Lower lobe of right lung (tissue), 2 donors: ENCODE data around the gene HIC2. TPM values are rescaled to one million over a fixed set of nuclear protein-coding genes. Genes with fewer than 3 reads are reported as not detected.
A peak's percentile ranks its signal among the peaks of the same experiment; 100 is the strongest.
"Not testable (repeated sequence)": the region's sequence is repeated elsewhere in the genome, so short reads cannot be mapped to it uniquely, and the experiment has no call there.

ENCODE experiments used
- ATAC-seq, 2 donors: fragments of 200-7000 bp; cut with Tn5 transposase; one replicate each; pipeline ENCODE4 v1.9.1; 2020 to 2022; ENCODE audit warnings: mild to moderate bottlenecking in 2 of 2, moderate library complexity in 2 of 2
- DNase-seq: peaks from one replicate; pipeline ENCODE4 v3.0.0-alpha.2; 2020
- H3K27ac ChIP-seq: fragments of 200-600 bp; one replicate; pipeline ENCODE4 v1.8.0; 2022
- H3K27me3 ChIP-seq: fragments of 200-600 bp; one replicate; pipeline ENCODE4 v1.8.0; 2022; ENCODE audit warnings: low read depth
- H3K36me3 ChIP-seq: fragments of 200-600 bp; one replicate; pipeline ENCODE4 v1.8.0; 2022; ENCODE audit warnings: mild to moderate bottlenecking
- H3K4me1 ChIP-seq: fragments of 200-600 bp; one replicate; pipeline ENCODE4 v1.8.0; 2022
- H3K4me3 ChIP-seq: fragments of 200-600 bp; one replicate; pipeline ENCODE4 v1.8.0; 2022; ENCODE audit warnings: mild to moderate bottlenecking
- H3K9me3 ChIP-seq: fragments of 200-600 bp; one replicate; pipeline ENCODE4 v1.8.0; 2022
- intact Hi-C: fragments of 100-400 bp; cut with DNase I; formaldehyde crosslinking; loops from one replicate; pipeline ENCODE4 v1.11.0; 2022
- long read RNA-seq: library from polyadenylated mRNA; unstranded; transcript quantifications from one replicate; pipeline ENCODE4 v2.0.0, GENCODE V29; 2021
- total RNA-seq: library from RNA; stranded (reverse); fragmentation: NEBNext Ultra II Directional; extraction: Animal tissue kit (Norgen Biotek cat#: 25700); gene quantifications from one replicate; pipeline ENCODE4 v1.2.1, GENCODE V29; 2021
- donor health status: DM: no; HTN: yes; CAD: no; lungs with severe emphysema.

Gene HIC2, protein sequence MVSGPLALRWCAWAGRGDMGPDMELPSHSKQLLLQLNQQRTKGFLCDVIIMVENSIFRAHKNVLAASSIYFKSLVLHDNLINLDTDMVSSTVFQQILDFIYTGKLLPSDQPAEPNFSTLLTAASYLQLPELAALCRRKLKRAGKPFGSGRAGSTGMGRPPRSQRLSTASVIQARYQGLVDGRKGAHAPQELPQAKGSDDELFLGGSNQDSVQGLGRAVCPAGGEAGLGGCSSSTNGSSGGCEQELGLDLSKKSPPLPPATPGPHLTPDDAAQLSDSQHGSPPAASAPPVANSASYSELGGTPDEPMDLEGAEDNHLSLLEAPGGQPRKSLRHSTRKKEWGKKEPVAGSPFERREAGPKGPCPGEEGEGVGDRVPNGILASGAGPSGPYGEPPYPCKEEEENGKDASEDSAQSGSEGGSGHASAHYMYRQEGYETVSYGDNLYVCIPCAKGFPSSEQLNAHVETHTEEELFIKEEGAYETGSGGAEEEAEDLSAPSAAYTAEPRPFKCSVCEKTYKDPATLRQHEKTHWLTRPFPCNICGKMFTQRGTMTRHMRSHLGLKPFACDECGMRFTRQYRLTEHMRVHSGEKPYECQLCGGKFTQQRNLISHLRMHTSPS
- 5.7 TPM for total RNA-seq
- long read RNA-seq, partial matches to known transcripts: 4 of 11 reads
- long read RNA-seq, other reads (novel, unspliced or antisense): 7 of 11 reads

- intact Hi-C loops: not testable (repeated sequence)
- peak; percentile 96 for ATAC-seq
- H3K4me3 ChIP-seq: peak within 1 kb of the TSS; percentile 54
Observed at GRCh38 chr22:21417227-21417746, at the start of gene HIC2. HIC2 (plus strand) TSS chr22:21417371; CDS start chr22:21442832, 25,461 bp downstream.

DNA sequence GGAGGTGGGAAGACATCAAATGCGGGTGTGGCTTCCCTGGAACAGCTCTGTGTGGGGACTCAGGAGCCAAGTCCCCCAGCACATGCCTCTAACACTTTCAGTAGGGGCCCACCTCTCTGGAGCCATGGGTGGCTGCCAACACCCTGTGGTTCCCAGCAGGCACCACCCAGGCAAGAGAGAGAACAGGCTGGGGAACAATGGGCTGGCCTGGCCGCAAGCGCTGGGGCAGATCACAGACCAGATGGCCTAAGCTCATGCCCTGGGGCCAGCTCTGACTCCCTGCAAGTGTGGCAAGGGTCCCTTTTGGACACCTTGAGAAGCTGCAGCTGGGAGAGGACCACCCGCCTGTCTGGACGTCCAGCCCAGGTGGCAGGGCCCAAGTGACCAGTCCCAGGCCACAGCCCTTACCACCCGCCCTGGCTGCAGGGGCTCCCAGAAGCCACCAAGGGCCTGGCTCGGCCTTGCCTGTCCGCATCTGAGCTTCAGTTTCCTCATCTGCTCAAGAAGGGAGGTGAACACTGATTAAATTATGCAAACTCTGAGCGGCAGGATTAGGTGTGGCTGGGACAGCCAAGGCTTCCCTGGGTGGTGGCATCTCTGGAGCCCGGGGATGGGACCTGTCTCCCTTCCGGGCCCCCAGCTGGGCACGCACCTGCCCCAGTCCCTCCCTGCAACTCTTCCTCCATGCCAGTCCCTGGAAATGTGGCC is 48.4 kb upstream of the HIC2 start:
- H3K9me3 ChIP-seq, ATAC-seq, H3K27ac ChIP-seq, H3K27me3 ChIP-seq, H3K4me1 ChIP-seq, intact Hi-C loops, H3K36me3 ChIP-seq, H3K4me3 ChIP-seq, DNase-seq: not testable (repeated sequence)

More at GRCh38 chr22:21417227-21417746, at the start of gene HIC2:
- H3K9me3 ChIP-seq, H3K4me1 ChIP-seq, DNase-seq, H3K27ac ChIP-seq, H3K36me3 ChIP-seq, H3K27me3 ChIP-seq: not testable (repeated sequence)

DNA sequence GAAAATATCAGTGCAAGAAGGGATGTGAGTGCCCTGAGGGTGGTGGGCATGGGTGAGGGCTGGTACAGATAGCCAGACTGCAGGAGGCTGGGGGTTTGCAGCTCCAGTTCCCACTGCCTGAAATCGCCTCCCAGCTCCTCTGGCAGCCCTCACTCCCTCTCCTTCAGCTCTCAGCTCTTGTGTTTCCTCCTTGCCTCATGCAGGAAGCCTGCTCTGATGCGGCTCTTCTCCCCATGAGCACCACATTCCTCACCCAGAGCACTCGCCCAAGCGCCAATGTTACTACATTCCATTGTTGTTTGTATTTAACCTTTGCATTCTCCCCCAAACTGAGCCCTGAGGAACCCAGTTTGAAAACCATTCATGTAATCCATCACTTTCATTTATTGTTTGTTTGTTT is 41.3 kb upstream of the HIC2 start:
- H3K27me3 ChIP-seq, DNase-seq, intact Hi-C loops, H3K27ac ChIP-seq, H3K36me3 ChIP-seq, H3K4me3 ChIP-seq, H3K4me1 ChIP-seq, H3K9me3 ChIP-seq: not testable (repeated sequence)
- ATAC-seq: peak in 1 of 2 donors; percentile 65

DNA sequence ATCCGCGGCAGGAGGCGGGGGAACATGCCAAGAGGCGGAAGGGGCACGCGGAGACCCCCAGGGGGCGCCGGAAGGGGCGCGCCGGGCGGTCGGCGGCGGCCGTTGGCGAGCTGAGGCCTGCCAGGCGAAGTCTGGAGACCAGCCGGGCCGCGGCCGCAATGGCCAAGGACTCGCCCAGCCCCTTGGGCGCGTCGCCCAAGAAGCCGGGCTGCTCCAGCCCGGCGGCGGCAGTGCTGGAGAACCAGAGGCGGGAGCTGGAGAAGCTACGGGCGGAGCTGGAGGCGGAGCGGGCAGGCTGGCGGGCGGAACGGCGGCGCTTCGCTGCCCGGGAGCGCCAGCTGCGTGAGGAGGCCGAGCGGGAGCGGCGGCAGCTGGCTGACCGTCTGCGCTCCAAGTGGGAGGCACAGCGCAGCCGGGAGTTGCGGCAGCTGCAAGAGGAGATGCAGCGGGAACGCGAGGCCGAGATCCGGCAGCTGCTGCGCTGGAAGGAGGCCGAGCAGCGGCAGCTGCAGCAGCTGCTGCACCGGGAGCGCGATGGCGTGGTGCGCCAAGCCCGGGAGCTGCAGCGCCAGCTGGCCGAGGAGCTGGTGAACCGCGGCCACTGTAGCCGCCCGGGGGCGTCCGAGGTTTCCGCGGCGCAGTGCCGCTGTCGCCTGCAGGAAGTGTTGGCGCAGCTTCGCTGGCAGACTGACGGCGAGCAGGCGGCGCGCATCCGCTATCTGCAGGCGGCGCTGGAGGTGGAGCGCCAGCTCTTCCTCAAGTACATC is 33.3 kb upstream of the HIC2 start, which contains the start of gene RIMBP3B:
RIMBP3B (plus strand) TSS at position 51 of the 767 bp plus-strand sequence; CDS start at position 159, 108 bp downstream.
- H3K27ac ChIP-seq: not testable (repeated sequence)

DNA sequence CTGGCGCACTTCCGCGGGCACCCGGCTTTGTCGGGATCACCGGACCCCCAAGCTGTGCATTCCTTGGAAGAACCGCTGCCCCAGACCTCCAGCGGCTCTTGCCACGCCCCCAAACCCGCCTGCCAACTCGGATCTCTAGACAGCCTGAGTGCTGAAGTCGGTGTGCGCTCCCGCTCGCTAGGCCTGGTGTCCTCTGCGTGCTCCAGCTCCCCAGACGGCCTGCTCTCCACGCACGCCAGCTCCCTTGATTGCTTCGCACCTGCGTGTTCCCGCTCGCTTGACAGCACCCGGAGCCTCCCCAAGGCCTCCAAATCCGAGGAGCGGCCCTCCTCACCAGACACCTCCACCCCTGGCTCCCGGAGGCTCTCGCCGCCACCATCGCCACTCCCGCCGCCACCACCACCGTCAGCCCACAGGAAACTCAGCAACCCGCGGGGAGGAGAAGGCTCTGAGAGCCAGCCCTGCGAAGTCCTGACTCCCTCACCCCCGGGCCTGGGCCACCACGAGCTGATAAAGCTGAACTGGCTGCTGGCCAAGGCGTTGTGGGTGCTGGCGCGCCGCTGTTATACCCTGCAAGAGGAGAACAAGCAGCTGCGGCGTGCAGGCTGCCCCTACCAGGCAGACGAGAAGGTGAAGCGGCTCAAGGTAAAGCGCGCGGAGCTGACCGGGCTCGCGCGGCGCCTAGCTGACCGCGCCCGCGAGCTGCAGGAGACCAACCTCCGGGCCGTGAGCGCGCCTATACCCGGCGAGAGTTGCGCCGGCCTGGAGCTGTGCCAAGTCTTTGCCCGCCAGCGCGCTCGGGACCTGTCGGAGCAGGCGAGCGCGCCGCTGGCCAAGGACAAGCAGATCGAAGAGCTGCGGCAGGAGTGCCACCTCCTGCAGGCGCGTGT is 32.5 kb upstream of the HIC2 start:
- H3K4me3 ChIP-seq, DNase-seq, H3K4me1 ChIP-seq, H3K27me3 ChIP-seq, H3K27ac ChIP-seq, H3K9me3 ChIP-seq, H3K36me3 ChIP-seq, intact Hi-C loops: not testable (repeated sequence)
- ATAC-seq: peak; percentile 70 to 71

More for the DNA sequence above, 33.3 kb upstream of the HIC2 start, which contains the start of gene RIMBP3B:
- H3K4me3 ChIP-seq, intact Hi-C loops, H3K9me3 ChIP-seq, DNase-seq, H3K4me1 ChIP-seq, H3K36me3 ChIP-seq, H3K27me3 ChIP-seq: not testable (repeated sequence)
- peak; percentile 85 to 89 for ATAC-seq

DNA sequence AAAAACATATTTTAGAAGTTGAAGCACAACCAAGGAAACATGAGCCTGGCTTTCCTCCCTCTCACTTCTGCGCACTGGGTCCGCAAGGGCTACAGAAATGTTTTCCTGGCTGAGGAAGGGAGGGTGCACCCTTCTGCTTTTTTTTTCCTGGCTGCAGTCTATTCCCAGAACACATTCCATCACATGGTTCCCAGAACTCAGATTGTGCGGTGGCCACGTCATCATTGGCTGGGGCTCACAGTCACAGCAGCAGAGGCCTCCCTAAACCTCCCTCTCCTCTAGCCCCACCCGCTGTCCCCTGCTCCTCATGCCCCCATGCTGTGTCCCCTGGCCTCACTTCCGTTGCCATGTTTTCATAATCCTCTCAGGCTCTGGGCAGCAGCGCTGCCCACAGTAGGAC is 27.7 kb upstream of the HIC2 start:
- H3K4me3 ChIP-seq, H3K27me3 ChIP-seq, H3K36me3 ChIP-seq, DNase-seq, H3K4me1 ChIP-seq, H3K27ac ChIP-seq, H3K9me3 ChIP-seq, intact Hi-C loops: not testable (repeated sequence)
- peak in 1 of 2 donors; percentile 20 for ATAC-seq

DNA sequence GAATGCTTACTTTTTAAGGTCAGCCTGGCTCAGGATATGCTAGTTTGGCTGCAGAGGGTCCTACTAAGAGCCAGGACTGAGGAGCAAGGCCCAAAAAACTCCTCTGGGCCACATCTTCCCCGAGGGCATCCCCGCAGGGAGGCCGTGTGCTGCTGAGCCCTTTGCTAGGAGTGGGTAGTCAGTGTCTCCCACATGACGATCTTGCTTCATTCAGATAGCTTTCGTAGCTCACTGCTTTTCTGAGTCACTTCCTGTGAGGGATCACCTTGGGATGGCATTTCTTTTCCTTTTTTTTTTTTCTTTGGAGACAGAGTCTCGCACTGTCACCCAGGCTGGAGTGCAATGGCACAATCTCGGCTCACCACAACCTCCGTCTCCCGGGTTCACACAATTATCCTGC is 27.2 kb upstream of the HIC2 start:
- H3K4me1 ChIP-seq, H3K27me3 ChIP-seq, H3K9me3 ChIP-seq, intact Hi-C loops, H3K4me3 ChIP-seq, DNase-seq, H3K27ac ChIP-seq, H3K36me3 ChIP-seq: not testable (repeated sequence)
- ATAC-seq: peak in 1 of 2 donors; percentile 49

DNA sequence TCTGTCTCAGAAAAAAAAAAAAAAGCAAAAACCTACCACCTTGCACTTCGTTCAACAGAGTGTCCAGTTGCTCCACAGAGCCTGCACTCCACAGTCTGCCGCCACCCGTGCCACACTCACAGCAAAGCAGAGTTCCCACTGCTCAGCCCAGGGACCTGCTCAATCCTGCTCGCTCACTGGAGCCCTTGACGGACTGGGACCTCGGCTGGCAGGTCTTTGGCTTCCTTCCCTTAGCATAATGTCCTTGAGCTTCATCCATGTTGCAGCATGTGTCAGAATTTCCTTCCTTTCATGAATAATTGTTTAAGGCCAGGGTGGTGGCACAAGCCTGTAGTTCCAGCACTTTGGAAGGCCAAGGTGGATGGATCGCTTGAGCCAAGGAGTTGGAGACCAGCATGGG is 22.6 kb upstream of the HIC2 start:
- DNase-seq, ATAC-seq, intact Hi-C loops: not testable (repeated sequence)

DNA sequence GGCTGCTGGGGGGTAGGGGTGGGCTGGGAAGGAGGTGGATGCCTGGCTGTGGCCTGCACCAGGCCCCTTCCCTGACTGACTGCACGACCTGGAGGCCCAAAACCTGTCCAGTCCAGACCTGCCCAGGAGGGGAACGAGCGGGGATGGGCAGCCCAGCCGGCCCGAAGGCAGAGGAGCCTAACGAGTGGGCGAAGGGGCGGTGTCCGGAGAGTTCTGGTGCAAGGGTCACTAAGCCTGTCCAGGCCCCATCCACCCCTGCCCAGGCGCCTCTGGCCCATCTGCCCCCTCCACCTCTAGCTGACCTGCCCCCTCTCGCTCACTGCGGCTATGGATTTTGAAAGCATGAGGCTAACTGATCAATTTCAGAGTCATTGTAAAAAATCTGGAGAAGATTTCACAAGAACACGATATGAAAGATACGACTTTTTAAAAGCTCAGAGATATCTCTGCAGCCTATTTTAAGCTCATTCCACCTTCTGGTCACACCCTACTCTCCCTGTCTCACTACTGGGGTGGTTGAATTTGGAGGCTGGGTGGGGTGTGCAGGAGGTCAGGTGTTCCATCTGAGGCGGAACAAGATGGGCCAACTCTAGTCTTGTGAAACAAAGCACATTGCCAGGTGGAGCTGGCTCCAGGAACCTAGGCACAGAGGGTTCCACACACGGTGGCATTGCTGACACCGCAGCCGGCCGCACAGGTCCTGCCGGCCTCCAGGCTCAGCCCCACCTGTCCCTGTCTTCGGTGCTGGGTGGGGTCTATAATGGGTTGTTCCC is 15.8 kb upstream of the HIC2 start:
- H3K4me1 ChIP-seq, H3K27ac ChIP-seq, H3K4me3 ChIP-seq, H3K27me3 ChIP-seq, intact Hi-C loops, DNase-seq, H3K36me3 ChIP-seq, H3K9me3 ChIP-seq: not testable (repeated sequence)
- ATAC-seq: peak in 1 of 2 donors; percentile 26

More for the DNA sequence above, 22.6 kb upstream of the HIC2 start:
- not testable (repeated sequence) for H3K36me3 ChIP-seq, H3K27me3 ChIP-seq, H3K27ac ChIP-seq, H3K9me3 ChIP-seq, H3K4me1 ChIP-seq, H3K4me3 ChIP-seq

- H3K27me3 ChIP-seq, H3K4me3 ChIP-seq, H3K9me3 ChIP-seq, DNase-seq, H3K27ac ChIP-seq, ATAC-seq, intact Hi-C loops, H3K36me3 ChIP-seq, H3K4me1 ChIP-seq: not testable (repeated sequence)
Observed at GRCh38 chr22:21402763-21403314, 14.3 kb upstream of the HIC2 start.

GRCh38 chr22:21407139-21407538 is 10.0 kb upstream of the HIC2 start:
- DNase-seq, H3K9me3 ChIP-seq, intact Hi-C loops, H3K27me3 ChIP-seq, H3K36me3 ChIP-seq, H3K4me1 ChIP-seq, H3K27ac ChIP-seq, H3K4me3 ChIP-seq: not testable (repeated sequence)
- ATAC-seq: peak in 1 of 2 donors; percentile 21
